B cell (primary cell): ENCODE results near the gene NUDCD3.

ENCODE experiments used
- EZH2 ChIP-seq: IDR thresholded peaks from 2 replicates; pipeline ENCODE4 v1.6.1; 2012; ENCODE audit warnings: borderline replicate concordance, low read depth, mild to moderate bottlenecking, moderate library complexity, low read length; ENCODE audit not compliant: insufficient read depth, poor library complexity, severe bottlenecking
- TF ChIP-seq, protein P1 (sequence below): fragments of 200-600 bp; IDR thresholded peaks from one replicate; pipeline ENCODE4 v1.8.0; 2022; ENCODE audit warnings: antibody characterized with exemption, mild to moderate bottlenecking

DNA sequence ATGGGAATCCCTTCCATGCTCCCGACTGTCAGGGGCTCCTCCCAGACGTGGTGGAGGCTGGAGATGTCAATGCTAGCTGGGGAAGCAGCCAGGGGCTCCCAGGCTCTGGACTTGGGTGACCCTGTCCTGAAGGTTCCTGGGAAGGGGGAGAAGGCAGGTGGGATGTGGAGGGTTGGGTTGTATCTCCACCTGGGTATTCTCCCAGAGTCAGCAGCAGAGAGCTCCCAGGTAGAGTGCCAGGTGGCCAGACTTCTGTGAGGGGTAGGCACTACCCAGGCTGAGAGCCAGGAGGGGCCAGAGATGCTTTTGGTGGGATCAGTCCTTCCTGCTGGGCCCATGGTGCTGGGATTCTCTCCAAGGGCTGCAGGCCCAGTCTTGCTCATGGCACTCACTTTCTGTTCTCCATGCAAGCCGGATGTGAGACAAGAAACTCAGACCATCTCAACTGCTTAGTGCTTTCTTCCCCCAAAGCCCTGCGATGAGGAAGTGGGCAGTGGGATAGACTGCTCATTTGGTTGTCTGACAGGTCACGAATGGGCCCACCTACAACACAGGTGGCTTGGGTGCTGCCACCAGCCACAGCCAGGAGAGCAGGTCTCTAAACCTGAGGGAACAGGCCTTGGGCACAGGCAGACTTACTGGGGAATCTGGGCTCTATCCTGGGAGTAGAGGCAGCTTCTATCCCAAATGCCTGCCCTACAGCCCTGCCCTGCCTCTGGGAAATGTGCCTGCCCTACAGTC, 112.6 kb downstream of the NUDCD3 start:
- no peak for TF ChIP-seq EZH2
- TF ChIP-seq, protein P1, sequence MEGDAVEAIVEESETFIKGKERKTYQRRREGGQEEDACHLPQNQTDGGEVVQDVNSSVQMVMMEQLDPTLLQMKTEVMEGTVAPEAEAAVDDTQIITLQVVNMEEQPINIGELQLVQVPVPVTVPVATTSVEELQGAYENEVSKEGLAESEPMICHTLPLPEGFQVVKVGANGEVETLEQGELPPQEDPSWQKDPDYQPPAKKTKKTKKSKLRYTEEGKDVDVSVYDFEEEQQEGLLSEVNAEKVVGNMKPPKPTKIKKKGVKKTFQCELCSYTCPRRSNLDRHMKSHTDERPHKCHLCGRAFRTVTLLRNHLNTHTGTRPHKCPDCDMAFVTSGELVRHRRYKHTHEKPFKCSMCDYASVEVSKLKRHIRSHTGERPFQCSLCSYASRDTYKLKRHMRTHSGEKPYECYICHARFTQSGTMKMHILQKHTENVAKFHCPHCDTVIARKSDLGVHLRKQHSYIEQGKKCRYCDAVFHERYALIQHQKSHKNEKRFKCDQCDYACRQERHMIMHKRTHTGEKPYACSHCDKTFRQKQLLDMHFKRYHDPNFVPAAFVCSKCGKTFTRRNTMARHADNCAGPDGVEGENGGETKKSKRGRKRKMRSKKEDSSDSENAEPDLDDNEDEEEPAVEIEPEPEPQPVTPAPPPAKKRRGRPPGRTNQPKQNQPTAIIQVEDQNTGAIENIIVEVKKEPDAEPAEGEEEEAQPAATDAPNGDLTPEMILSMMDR: no peak
